ENCODE measurements around the gene AKAP17A.

- no peak for TF ChIP-seq POLR2A (IDR thresholded peaks at IDR 0.05; ENCODE audit: low read length)
- TF ChIP-seq GATA1 (IDR thresholded peaks at IDR 0.05; ENCODE audit: low read depth, low read length), result no peak
Observed at GRCh38 chrX:1610166-1610565, 18.8 kb downstream of the AKAP17A start.

Measured in erythroblast (primary cell).